HepG2 (cell line): ENCODE measurements around the gene GJC2. TPM values are rescaled to one million over a fixed set of nuclear protein-coding genes. Genes with fewer than 3 reads are reported as not detected.

Experiments used
- HCFC1 ChIP-seq: fragments of 150-350 bp; IDR thresholded peaks from 2 replicates; pipeline ENCODE4 v1.6.1; 2014; ENCODE audit warnings: low read depth, low read length
- ZFP82 ChIP-seq: sonication (generic); formaldehyde crosslinking; IDR thresholded peaks from 2 replicates; pipeline ENCODE4 v1.5.1; 2020; ENCODE audit warnings: mild to moderate bottlenecking, missing genetic modification reagents, borderline replicate concordance
- ZNF12 ChIP-seq: sonication (generic); formaldehyde crosslinking; IDR thresholded peaks from 2 replicates; pipeline ENCODE4 v1.5.0; 2020; ENCODE audit warnings: missing genetic modification reagents
- ZNF282 ChIP-seq: fragments of 450-650 bp; IDR thresholded peaks from 2 replicates; pipeline ENCODE4 v1.6.1; 2018; ENCODE audit not compliant: partially characterized antibody
- ZNF768 ChIP-seq: sonication (generic); formaldehyde crosslinking; IDR thresholded peaks from 2 replicates; pipeline ENCODE4 v1.4.0; 2020; ENCODE audit warnings: missing genetic modification reagents
- ZNF780A ChIP-seq: sonication (generic); formaldehyde crosslinking; IDR thresholded peaks from 2 replicates; pipeline ENCODE4 v1.8.0; 2022; ENCODE audit warnings: mild to moderate bottlenecking, missing genetic modification reagents, moderate library complexity
- polyA plus RNA-seq, 8 experiments: library from polyadenylated mRNA; depleted of rRNA in 3 of 8; stranded (reverse) in 7 of 8; unstranded in 1 of 8; fragments of >200 nt; fragmentation: Illumina TruSeq in 4 of 8; extraction: Trizol in 4 of 8; gene quantifications; 2 replicates each; pipeline versions ENCODE4 v1.2.1 to v1.2.3, GENCODE V29; 2011 to 2016; ENCODE audit warnings: low read depth in 4 of 8, missing spikeins in 1 of 8, mixed read lengths in 1 of 8; ENCODE audit not compliant: insufficient read depth in 1 of 8
- total RNA-seq, 5 experiments: library from RNA; depleted of rRNA; stranded (reverse); fragments of >200 nt; fragmentation: Illumina TruSeq; extraction: Trizol; gene quantifications; 2 replicates each; pipeline ENCODE4 v1.2.3, GENCODE V29; 2016; ENCODE audit warnings: low read depth in 1 of 5
- TF ChIP-seq, protein P1 (sequence below): sonication (generic); formaldehyde crosslinking; IDR thresholded peaks from 2 replicates; pipeline ENCODE4 v1.4.0; 2020; ENCODE audit warnings: missing genetic modification reagents, borderline replicate concordance
- TF ChIP-seq, protein P2 (sequence below): IDR thresholded peaks from 2 replicates; pipeline ENCODE4 v1.6.1; 2016; ENCODE audit warnings: mild to moderate bottlenecking
- TF ChIP-seq, protein P3 (sequence below): IDR thresholded peaks from 2 replicates; pipeline ENCODE4 v1.6.1; 2016; ENCODE audit warnings: missing compliant biosample characterization, missing genetic modification reagents, borderline replicate concordance
- TF ChIP-seq, protein P4 (sequence below): sonication (generic); formaldehyde crosslinking; IDR thresholded peaks from 2 replicates; pipeline ENCODE4 v1.4.0; 2020; ENCODE audit warnings: mild to moderate bottlenecking, missing genetic modification reagents

GJC2 gene
- total and polyA plus RNA-seq, 2 of the 13 experiments (the other 11 are each of a cell fraction or from before 2014, with no cell fraction given) = 1.6 to 3.8 TPM

DNA sequence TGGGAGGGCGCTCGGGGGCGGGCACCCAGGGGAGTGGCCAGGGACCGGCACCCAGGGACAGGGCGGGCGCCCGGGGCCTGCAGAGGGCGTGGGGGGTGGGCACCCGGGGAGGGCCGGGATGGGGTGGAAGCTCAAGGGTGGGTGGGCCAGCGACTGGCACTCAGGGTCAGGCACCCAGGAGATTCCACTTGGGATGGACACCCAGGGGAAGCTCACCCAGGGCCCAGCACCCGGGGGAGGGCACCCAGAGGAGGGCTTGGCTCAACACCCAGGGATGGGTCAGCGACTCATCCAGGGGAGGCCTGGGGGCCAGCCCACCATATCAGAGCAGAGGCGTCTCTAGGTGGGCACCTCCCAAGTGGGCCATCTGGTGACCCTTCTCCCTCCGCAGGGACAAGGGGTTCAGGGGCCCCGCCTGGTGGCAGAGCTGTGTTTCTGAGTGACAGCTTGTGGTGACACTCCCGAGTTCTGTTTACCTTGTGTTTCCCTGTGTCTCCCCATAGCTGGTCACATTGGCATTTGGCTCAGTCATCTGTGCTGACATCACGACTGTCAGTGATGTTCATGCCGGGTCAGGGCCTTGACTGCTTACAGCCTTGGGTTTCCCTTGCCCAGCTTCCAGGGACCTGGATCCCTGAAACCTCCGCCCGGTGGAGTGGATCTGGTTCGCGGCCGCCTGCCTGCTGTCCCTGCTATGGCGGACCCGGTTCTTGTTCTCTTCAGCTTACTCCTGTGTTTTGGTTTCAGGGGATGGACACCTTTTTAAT is 16.6 kb downstream of the GJC2 start (continued):
- TF ChIP-seq, protein P1, sequence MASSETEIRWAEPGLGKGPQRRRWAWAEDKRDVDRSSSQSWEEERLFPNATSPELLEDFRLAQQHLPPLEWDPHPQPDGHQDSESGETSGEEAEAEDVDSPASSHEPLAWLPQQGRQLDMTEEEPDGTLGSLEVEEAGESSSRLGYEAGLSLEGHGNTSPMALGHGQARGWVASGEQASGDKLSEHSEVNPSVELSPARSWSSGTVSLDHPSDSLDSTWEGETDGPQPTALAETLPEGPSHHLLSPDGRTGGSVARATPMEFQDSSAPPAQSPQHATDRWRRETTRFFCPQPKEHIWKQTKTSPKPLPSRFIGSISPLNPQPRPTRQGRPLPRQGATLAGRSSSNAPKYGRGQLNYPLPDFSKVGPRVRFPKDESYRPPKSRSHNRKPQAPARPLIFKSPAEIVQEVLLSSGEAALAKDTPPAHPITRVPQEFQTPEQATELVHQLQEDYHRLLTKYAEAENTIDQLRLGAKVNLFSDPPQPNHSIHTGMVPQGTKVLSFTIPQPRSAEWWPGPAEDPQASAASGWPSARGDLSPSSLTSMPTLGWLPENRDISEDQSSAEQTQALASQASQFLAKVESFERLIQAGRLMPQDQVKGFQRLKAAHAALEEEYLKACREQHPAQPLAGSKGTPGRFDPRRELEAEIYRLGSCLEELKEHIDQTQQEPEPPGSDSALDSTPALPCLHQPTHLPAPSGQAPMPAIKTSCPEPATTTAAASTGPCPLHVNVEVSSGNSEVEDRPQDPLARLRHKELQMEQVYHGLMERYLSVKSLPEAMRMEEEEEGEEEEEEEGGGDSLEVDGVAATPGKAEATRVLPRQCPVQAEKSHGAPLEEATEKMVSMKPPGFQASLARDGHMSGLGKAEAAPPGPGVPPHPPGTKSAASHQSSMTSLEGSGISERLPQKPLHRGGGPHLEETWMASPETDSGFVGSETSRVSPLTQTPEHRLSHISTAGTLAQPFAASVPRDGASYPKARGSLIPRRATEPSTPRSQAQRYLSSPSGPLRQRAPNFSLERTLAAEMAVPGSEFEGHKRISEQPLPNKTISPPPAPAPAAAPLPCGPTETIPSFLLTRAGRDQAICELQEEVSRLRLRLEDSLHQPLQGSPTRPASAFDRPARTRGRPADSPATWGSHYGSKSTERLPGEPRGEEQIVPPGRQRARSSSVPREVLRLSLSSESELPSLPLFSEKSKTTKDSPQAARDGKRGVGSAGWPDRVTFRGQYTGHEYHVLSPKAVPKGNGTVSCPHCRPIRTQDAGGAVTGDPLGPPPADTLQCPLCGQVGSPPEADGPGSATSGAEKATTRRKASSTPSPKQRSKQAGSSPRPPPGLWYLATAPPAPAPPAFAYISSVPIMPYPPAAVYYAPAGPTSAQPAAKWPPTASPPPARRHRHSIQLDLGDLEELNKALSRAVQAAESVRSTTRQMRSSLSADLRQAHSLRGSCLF (CRISPR knock-in tag) = no peak
- TF ChIP-seq ZNF768 (CRISPR knock-in tag) (no peak), ZNF780A (CRISPR knock-in tag) (no peak), ZNF282 (no peak), ZNF12 (CRISPR knock-in tag) (no peak), ZFP82 (CRISPR knock-in tag) (no peak), HCFC1 (no peak)
- TF ChIP-seq, protein P2, sequence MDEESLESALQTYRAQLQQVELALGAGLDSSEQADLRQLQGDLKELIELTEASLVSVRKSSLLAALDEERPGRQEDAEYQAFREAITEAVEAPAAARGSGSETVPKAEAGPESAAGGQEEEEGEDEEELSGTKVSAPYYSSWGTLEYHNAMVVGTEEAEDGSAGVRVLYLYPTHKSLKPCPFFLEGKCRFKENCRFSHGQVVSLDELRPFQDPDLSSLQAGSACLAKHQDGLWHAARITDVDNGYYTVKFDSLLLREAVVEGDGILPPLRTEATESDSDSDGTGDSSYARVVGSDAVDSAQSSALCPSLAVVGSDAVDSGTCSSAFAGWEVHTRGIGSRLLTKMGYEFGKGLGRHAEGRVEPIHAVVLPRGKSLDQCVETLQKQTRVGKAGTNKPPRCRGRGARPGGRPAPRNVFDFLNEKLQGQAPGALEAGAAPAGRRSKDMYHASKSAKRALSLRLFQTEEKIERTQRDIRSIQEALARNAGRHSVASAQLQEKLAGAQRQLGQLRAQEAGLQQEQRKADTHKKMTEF (CRISPR knock-in tag) = peak; percentile 32; the same call in 1 of the 2 replicates
- TF ChIP-seq, protein P3, sequence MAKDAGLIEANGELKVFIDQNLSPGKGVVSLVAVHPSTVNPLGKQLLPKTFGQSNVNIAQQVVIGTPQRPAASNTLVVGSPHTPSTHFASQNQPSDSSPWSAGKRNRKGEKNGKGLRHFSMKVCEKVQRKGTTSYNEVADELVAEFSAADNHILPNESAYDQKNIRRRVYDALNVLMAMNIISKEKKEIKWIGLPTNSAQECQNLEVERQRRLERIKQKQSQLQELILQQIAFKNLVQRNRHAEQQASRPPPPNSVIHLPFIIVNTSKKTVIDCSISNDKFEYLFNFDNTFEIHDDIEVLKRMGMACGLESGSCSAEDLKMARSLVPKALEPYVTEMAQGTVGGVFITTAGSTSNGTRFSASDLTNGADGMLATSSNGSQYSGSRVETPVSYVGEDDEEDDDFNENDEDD (CRISPR knock-in tag) = no peak
- TF ChIP-seq, protein P4, sequence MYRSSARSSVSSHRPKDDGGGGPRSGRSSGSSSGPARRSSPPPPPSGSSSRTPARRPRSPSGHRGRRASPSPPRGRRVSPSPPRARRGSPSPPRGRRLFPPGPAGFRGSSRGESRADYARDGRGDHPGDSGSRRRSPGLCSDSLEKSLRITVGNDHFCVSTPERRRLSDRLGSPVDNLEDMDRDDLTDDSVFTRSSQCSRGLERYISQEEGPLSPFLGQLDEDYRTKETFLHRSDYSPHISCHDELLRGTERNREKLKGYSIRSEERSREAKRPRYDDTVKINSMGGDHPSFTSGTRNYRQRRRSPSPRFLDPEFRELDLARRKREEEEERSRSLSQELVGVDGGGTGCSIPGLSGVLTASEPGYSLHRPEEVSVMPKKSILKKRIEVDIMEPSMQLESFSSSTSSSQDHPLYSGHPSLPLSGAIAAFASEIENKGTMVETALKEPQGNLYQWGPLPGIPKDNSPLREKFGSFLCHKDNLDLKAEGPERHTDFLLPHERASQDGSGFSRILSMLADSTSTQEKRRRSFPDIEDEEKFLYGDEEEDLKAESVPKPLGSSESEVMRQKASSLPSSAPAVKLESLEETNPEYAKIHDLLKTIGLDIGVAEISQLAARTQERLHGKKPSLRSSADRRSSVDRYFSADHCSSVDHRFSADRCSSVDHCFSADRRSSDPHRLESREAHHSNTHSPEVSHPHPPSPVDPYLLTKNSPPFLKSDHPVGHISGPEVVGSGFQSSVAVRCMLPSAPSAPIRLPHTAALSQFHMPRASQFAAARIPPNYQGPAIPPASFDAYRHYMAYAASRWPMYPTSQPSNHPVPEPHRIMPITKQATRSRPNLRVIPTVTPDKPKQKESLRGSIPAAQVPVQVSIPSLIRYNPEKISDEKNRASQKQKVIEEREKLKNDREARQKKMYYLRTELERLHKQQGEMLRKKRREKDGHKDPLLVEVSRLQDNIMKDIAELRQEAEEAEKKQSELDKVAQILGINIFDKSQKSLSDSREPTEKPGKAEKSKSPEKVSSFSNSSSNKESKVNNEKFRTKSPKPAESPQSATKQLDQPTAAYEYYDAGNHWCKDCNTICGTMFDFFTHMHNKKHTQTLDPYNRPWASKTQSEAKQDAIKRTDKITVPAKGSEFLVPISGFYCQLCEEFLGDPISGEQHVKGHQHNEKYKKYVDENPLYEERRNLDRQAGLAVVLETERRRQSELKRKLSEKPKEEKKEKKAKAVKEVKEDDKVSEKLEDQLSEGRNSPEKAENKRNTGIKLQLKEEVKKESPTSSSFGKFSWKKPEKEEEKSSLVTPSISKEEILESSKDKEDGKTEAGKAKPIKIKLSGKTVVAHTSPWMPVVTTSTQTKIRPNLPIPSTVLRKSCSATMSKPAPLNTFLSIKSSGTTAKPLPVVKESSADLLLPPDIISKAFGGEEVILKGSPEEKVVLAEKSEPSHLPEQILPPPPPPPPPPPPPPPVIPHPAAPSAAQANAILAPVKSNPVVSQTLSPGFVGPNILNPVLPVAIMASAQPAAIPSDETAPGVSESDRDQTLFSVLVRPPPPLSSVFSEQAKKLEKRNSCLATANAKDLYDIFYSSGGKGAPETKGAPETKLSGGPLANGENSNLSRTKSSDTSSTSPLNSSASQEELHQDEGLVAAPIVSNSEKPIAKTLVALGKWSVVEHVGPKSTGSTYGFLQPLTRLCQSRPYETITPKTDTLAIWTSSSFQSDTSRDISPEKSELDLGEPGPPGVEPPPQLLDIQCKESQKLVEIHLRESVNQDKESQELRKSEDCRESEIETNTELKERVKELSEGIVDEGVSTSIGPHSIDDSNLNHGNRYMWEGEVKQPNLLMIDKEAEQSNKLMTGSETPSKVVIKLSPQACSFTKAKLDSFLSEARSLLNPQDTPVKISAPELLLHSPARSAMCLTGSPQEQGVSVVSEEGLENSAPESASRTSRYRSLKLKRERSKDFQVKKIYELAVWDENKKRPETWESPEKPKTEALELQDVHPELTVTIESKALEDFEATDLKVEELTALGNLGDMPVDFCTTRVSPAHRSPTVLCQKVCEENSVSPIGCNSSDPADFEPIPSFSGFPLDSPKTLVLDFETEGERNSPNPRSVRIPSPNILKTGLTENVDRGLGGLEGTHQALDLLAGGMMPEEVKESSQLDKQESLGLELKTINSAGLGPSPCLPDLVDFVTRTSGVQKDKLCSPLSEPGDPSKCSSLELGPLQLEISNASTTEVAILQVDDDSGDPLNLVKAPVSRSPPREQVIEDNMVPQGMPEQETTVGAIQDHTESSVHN (CRISPR knock-in tag) = no peak
